ENCODE results near the gene CHAF1A. TPM values are rescaled to one million over a fixed set of nuclear protein-coding genes. Genes with fewer than 3 reads are reported as not detected.

Gene CHAF1A
- total and polyA plus RNA-seq, 3 donors from 2014 or later: 24.1 to 37.7 (median 28.6) TPM

GRCh38 chr19:4391701-4392483, 10.5 kb upstream of the CHAF1A start:
- Histone ChIP-seq H3K36me3 (ENCODE audit: low read depth, missing control alignments) (no peaks in the 10 kb centered on the region), H3K9me3 (no peaks in the 10 kb centered on the region), H3K27me3 (no peaks in the 10 kb centered on the region), H3K4me1 (peaks cover 71% of the 10 kb centered on the region), H3K4me3 (no peak overlapping the region), H3K27ac (peak overlapping the region in 1 of 2 donors; percentile 64)
- intact Hi-C loops (cut with DNase I; ENCODE audit: low total_unique reads): no loop called here
- TF ChIP-seq CTCF (IDR thresholded peaks at IDR 0.05): no peak
- no peak for TF ChIP-seq POLR2A (IDR thresholded peaks at IDR 0.05)
- 43 to 61% methylated on average over 9 to 20 of the region's 20 CpGs for WGBS, 2 donors
- DNase-seq: no peak

- WGBS, 2 donors: 48 to 63% methylated on average over 6 to 8 of the region's 8 CpGs
- Histone ChIP-seq H3K4me3 (no peak overlapping the region), H3K27ac (no peak overlapping the region), H3K27me3 (no peaks in the 10 kb centered on the region), H3K9me3 (no peaks in the 10 kb centered on the region), H3K4me1 (peaks cover 74% of the 10 kb centered on the region), H3K36me3 (ENCODE audit: low read depth, missing control alignments) (no peaks in the 10 kb centered on the region)
- intact Hi-C loops (cut with DNase I; ENCODE audit: low total_unique reads): no loop called here
- TF ChIP-seq POLR2A (IDR thresholded peaks at IDR 0.05): no peak
- TF ChIP-seq CTCF (IDR thresholded peaks at IDR 0.05): no peak
- DNase-seq: no peak
These were observed 8.4 kb upstream of the CHAF1A start for GRCh38 chr19:4393947-4394590.

- Histone ChIP-seq H3K4me3 (no peak overlapping the region), H3K27ac (no peak overlapping the region), H3K4me1 (peaks cover 53% of the 10 kb centered on the region), H3K27me3 (no peaks in the 10 kb centered on the region), H3K36me3 (ENCODE audit: low read depth, missing control alignments) (no peaks in the 10 kb centered on the region), H3K9me3 (no peaks in the 10 kb centered on the region)
- WGBS, 2 donors: 60 to 62% methylated on average over 13 to 15 of the region's 15 CpGs
- TF ChIP-seq POLR2A (IDR thresholded peaks at IDR 0.05): no peak
- no peak for TF ChIP-seq CTCF (IDR thresholded peaks at IDR 0.05)
- intact Hi-C loops (cut with DNase I; ENCODE audit: low total_unique reads): no loop called here
- no peak for DNase-seq
These were observed 5.3 kb upstream of the CHAF1A start for GRCh38 chr19:4396949-4397783.

- Histone ChIP-seq H3K4me3 (peak overlapping the region; percentile 88 to 97), H3K36me3 (ENCODE audit: low read depth, missing control alignments) (no peaks in the 10 kb centered on the region), H3K4me1 (peaks cover 35% of the 10 kb centered on the region), H3K27me3 (no peaks in the 10 kb centered on the region), H3K27ac (peak overlapping the region; percentile 88 to 93), H3K9me3 (no peaks in the 10 kb centered on the region)
- 0% methylated on average over 9 to 12 of the region's 12 CpGs for WGBS, 2 donors
- TF ChIP-seq POLR2A (IDR thresholded peaks at IDR 0.05) (no peak), CTCF (IDR thresholded peaks at IDR 0.05) (no peak)
- intact Hi-C loops (cut with DNase I; ENCODE audit: low total_unique reads): loop anchor here (10.0 kb wide), 1 partner anchor 55 kb away; the partner anchor contains the start of gene UBXN6
- DNase-seq: no peak
These were observed 2.7 kb upstream of the CHAF1A start for GRCh38 chr19:4399812-4400134.
